NCI-H187 treated with DMSO at 0.1 percent for 48 hours (cell line): ENCODE results near the gene GC.
"Not testable (repeated sequence)": the region's sequence is repeated elsewhere in the genome, so short reads cannot be mapped to it uniquely, and the experiment has no call there.

Source experiments
- DNase-seq: peaks from one replicate; lab custom pipeline; 2025; lab: John Stamatoyannopoulos, UW

GC gene, protein sequence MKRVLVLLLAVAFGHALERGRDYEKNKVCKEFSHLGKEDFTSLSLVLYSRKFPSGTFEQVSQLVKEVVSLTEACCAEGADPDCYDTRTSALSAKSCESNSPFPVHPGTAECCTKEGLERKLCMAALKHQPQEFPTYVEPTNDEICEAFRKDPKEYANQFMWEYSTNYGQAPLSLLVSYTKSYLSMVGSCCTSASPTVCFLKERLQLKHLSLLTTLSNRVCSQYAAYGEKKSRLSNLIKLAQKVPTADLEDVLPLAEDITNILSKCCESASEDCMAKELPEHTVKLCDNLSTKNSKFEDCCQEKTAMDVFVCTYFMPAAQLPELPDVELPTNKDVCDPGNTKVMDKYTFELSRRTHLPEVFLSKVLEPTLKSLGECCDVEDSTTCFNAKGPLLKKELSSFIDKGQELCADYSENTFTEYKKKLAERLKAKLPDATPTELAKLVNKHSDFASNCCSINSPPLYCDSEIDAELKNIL

DNA sequence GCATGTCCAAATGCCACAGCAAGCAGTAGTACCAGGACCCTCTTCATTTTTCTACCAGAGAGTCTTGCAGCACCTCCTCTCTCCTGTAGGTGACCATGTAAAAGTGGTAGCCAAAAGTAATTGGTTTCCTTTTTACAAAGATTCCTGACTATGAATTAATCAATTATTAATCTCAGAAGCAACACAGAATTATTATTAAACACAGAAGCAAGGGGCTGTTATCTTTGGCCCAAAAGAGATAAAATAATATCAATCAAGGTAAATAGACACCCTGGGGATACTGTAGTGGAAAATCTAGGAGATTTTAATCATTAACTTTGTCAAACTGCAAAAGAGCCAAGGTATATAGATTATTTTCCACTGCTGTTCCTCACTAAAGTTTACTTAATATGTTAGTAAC, at the start of gene GC:
Gene GC (minus strand): TSS at position 108 of the 400 bp plus-strand sequence. CDS start 61 bp downstream, at position 47.
- no peak for DNase-seq

GRCh38 chr4:71833232-71833900, 49.5 kb upstream of the GC start:
- no peak for DNase-seq

DNA sequence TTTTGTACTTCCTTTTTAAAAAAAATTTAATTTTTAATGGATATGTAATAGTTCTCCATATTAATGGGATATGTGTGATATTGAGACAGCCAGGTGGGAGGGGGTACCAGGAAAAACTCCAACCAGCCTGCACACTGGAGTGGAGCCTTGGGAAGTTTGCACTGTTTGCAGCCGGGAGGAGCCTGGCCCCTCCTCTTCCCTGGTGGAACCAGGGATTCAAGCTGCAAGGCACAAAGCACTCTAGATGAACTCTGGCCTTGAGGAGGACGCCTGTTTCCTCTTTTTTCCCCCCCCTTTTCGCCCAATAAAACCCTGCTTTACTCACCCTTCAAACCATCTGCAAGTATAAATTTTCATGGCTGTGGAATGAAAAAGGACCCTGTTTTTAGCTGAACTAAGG, 48.2 kb upstream of the GC start:
- DNase-seq, result no peak

DNA sequence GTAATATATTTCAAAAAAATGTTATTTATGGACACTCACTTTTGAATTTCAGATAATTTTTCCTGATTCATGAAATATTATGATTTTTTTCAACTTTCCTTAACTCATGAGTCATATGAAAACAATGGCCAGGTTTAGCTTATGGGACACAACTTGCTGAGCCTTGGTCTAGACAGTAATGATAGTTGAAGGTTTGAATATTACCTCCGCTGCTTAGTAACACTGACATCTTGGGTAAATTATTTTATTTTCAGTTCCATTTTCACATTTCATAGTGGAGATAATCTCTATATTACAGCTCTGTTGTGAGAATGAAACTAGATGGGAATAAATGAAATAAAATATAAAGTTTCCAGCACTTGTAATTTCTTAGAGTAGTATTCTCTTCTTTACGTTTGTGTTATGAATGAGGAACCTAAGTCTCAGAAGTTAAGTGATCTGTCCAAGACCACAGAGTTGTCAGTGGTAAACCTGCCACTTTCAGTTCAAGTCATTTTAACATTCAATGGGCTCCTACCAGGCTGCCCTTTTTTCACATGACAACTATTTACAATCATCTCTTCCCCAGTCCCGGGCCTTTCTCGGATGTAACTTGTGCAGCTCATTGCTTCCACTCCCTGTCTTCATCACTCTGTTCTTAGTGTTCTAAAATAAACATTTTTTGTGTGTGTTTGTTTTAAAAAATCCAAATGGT, 46.8 kb upstream of the GC start:
- DNase-seq, result no peak

- DNase-seq, result no peak
These were observed 44.6 kb upstream of the GC start for GRCh38 chr4:71828470-71828869.

- DNase-seq, result no peak
These were observed 43.9 kb upstream of the GC start for GRCh38 chr4:71827826-71828225.

- no peak for DNase-seq
These were observed 32.9 kb upstream of the GC start for GRCh38 chr4:71816676-71817303.

GRCh38 chr4:71814433-71814832, 30.6 kb upstream of the GC start:
- DNase-seq, result no peak

DNA sequence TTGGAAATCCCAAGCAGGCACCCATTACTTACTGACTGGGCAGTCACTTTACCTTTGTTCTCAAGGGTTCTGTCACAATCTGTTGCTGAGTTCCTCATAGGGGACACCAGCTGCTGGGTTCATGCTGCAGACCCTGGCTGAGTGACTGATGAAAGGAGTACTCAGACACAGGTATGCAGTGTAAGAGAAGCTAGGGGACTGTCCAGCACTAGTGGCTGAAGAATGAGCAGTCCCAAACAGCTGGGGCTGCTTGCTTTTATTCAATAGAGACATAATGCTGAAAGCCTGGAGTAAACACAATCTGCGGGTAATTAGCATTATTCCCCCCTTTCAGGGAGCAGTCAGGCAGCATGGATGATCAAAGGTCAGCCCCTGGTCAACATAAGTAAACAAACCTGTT, 25.9 kb upstream of the GC start:
- not testable (repeated sequence) for DNase-seq

- no peak for DNase-seq
These were observed 23.6 kb upstream of the GC start for GRCh38 chr4:71807469-71807868.

GRCh38 chr4:71805230-71805629, 21.4 kb upstream of the GC start:
- not testable (repeated sequence) for DNase-seq

DNA sequence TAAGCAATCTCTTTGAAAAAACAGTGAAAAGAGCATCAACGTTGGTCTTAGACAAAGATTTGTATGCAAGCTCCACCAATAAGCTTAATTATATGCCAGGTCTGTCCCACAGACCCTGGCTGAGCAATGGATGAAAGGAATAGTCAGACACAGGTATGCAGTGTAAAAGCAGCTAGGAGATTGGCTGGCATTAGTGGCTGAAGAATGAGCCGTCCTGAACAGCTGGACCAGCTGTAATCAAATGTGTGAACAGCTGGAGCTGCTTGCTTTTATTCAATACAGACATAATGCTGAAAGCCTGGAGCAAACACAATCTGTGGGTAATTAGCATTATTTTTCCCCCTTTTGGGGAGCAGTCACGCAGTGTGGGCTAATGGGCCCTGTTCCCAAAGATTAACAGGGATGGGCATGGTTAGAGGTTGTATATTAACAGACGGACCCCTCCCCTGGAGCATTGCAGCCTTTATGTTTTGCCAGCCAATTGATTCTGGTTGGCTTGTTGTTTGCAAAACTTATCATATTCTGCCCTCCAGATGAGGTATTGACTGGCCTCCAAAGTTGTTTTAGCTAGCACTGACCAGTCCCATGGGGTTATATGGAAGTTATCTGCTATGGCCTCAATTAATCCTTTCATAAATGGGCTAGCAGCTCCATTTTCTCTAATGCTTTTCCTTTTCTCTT, 20.3 kb upstream of the GC start:
- not testable (repeated sequence) for DNase-seq

DNA sequence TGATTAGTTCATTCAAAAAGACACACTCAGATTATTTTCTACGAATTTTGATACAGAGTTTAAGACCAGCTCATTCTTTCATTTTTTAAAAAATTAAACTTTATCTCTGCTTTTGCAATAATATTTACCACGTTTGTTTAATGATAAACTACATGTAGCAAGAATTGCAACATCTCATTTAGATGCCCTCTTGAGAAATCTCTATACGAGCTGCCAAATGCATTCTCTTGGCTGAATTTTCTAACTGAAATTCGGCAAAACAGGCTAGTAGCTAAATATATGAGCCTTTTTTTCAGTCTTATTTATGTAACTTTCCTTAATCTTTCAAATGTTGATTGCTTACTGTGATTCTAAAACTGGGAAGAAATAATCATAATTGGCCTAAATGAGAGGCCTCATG, 2.1 kb upstream of the GC start:
- no peak for DNase-seq

DNA sequence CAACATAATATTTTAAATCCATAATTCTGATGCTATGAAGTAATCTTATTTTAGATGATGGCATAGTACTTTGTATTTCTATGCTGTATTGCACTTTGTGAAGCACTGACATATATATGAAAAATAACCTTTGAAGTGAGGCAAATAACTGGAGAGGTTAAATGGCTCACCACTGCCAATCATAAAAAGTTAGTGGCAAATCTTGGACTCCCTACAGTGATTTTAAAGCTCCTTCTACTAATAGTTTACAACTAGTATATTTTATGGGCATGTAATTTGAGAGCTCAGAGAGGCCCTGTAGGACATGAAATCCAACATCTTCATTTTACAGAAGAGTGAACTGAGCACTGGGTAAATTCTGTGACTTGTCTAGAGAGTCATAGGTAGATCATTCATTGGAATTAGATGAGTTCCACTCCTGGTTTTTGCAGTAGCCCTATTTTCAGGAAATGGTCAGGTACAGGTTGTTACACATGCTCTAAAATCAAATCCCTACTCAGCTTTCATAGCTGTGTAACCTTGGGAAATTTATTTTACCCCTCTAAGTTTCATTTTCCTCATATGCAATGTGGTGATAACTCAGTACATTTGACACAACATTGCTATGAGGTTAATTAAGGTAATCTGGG, 804 bp upstream of the GC start:
- no peak for DNase-seq

- DNase-seq, result no peak
These were observed 6.0 kb downstream of the GC start for GRCh38 chr4:71777891-71778290.

GRCh38 chr4:71775449-71775848, 8.4 kb downstream of the GC start:
- no peak for DNase-seq

DNA sequence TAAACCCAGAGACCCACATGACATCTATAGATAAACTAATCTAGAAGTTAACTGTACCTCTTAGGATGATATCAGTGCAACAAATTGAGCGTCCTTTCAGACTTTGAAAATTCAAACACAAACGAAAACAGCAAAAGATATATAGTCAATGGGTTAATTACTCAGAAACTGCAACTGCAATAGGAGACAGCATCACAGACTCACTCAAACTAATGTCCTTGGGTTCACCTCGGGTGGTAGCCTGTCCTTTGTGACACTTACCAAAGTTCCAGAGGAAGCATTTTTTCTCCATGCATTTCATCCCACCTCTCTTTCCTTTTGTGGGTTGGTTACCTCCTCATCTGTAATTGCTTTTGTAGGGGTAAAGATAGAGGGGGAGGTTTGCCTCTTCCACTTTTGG, 9.7 kb downstream of the GC start:
- no peak for DNase-seq

DNA sequence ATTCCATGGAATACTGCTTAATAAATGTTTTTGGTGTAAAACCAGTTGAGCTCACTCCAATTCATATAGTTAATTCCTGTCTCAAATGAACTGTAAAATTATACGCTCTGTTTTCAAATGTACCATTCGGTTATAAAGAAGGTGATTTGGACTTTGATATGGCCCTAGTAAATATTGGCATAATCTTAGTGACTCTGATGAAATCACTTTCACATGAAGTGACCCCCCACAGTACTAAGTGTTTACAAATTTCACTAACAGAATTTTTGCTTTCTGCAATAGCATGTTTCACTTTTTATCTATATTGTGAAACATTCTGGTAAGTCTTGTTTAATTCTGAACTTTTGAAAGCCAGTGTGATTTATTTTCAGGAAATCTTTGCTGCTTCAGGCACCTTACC, 10.9 kb downstream of the GC start:
- DNase-seq, result no peak

GRCh38 chr4:71772592-71772991, 11.3 kb downstream of the GC start:
- DNase-seq, result no peak

DNA sequence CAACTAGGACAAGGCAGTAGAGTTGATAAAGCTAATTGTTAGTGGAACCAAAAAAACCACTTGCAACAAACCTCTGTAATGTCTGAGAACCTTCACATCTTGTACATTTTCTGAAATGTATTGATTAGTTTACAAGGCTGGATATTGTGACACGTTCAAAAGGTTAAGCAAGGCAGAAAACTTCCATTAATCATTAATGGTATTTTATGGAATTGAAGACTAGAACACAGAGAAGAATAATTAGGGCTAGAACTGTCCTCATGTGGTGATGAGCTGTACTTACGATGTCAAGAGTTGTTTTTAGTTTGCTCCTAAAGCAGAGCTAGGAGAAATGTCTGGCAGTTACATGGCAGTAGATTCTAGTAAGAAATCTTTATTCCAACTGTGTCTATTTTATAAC, 12.3 kb downstream of the GC start:
- DNase-seq, result no peak

DNA sequence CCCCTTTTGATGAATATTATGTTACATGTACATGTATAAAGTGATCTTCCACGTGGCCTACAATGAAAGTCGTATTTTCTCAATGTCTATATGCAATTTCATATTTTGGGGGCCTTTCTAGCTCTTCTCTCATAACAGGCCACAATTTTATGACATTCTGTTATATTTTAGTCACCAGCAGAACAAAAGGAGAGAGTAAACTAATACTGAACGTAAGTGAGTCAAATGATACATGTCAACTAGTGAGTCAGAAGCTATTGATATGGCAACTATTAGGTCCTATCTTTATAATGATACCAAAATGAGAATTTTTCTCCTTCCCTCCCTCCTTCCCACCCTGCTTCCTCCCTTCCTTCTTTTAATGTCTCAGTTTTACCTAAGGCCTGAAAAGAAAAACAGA, 14.4 kb downstream of the GC start:
- no peak for DNase-seq
